Activated CD8-positive, alpha-beta memory T cell treated with anti-CD3 and anti-CD28 coated beads for 36 hours (primary cell): ENCODE data around the gene EDIL3. TPM values are rescaled to one million over a fixed set of nuclear protein-coding genes. Genes with fewer than 3 reads are reported as not detected.

Experiments used
- CTCF ChIA-PET: fragments of 350-600 bp; sonication (Branson Sonifier 250); formaldehyde crosslinking; loops from one replicate; lab custom pipeline; 2021; ENCODE audit warnings: antibody characterized with exemption; lab: Charles Lee
- POLR2A ChIA-PET: fragments of 350-600 bp; sonication (Branson Sonifier 250); formaldehyde crosslinking; loops from one replicate; lab custom pipeline; 2021; ENCODE audit warnings: antibody characterized with exemption; lab: Charles Lee
- total RNA-seq, 2 experiments: library from RNA; stranded (reverse); gene quantifications; one replicate each; pipeline ENCODE4 v1.2.3, GENCODE V29; 2021

The EDIL3 gene
- total RNA-seq, 2 experiments from 2014 or later = not detected

DNA sequence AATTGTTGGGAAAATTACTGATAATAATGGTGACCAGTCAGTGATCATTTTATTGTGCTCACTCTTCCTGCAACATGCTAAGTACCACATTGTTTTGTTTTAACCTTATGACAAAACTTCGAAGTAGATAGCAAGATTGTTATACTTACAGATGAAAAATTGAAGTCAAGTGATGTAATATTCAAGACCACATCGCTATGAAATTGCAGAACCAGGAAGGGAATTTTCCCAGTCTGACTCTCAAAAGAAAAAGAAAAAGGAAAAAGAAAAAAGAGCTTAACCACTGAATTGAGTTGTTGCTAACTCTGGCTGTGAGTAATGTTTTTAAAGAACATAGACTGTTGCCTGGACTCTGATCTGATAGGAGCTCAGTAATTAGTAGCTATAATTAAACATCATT, 493.4 kb downstream of the EDIL3 start:
- CTCF ChIA-PET = no interaction called here
- POLR2A ChIA-PET = no interaction called here
